HUDEP-2 (cell line): ENCODE data around the gene DDR2.
A peak's percentile ranks its signal among the peaks of the same experiment; 100 is the strongest.

Source experiments
- DNase-seq, 76 experiments: peaks; one replicate each; lab custom pipeline; 2025; ENCODE audit not compliant: unreplicated experiment in 76 of 76; lab: John Stamatoyannopoulos, UW

The DDR2 gene

DNA sequence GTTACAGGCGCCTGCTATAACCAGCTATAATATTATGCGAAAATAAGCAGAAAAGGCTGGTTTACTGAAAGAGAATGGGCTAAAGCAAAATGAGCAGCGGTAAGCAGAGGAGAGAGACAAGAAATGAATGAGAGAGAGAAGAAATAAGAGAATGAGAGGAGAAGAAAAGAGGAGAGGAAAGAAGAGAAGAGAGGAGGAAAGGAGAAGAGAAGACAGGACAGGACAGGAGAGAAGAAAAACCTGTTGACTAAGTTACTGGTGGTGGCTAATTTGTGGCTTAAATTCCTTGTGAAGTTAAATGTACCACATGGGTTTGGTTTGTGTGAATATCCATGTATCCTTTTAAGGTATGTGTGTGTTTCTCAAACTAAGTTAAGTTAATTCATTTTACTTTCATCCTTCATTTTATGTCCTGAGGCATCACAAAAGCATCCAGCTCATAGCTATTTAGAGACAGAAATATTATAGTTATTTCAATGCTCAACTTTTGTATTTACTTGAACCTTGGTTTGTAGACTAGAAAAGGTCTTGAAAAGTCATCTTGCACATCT lies 3.1 kb upstream of the DDR2 start:
- DNase-seq, result no peak

DNA sequence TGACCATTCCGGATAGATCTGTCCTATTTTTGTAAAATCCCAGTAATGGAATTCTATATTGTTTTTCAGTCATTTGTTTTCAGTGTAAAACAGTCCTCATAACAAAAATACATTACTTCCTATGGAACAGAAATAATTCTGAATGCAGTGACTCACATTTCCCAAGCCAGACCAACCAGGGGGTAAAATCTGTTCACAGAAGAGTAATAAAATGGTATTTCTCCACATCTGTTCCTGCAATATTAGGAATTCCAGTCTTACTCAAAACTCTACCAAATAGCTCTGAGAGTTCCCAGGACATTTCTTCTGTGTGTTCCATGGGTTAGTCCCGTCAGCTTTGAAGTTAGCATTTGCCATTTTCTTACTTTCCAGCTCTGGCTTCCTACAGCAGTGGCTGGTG lies 2.6 kb upstream of the DDR2 start:
- no peak for DNase-seq

DNA sequence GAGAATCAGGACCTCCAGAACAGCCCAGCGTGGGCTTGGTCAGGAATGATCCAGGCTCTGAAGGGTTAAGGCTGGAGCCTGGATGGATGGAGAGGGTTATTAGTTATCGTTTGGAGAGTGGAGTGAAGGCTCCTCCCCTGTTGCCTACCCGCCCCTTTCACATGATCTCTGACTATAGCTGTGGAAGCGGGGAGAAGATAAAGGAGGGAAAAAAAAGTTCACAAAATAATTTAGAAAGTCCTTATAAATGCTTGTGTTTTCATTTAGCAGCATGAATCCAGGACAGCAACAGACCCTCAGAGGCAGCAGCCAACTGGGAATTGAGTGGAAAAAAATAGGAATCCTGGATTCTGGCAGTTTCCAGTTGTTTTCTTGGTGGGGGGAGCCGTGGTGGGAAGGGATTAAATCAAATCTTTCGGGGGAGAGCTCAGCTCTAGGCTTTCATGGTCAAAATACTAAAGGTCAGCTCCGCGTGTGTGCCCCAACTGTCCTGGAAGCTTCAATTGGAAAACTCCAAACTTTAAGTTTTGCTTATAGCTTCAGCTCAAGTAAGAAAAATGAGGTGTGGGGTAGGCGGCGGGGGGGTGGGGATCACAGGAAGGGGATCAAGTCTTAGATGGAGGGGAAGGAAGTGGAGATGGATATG lies 595 bp upstream of the DDR2 start:
- peak in 1 of 76 experiments; percentile 3 for DNase-seq

DNA sequence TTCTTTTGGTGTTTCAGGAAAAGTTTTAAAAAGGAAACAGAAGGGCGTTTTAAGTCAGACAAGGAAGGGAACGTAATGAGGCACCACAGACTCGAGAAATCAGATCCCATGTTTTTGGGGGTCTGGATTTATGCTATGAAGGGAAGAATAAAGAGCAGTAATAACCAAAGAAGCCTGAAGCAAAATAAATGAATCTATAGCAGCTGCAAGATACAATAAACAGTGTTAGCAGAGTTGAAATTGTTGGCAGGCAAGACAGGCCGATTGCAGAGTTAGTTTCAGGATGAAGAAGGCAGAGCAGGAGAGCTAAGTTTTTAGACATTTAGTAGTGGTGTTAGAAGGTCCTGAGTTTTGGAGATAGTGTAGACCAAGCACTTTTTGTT lies 425 bp downstream of the DDR2 start:
- DNase-seq, result no peak

DNA sequence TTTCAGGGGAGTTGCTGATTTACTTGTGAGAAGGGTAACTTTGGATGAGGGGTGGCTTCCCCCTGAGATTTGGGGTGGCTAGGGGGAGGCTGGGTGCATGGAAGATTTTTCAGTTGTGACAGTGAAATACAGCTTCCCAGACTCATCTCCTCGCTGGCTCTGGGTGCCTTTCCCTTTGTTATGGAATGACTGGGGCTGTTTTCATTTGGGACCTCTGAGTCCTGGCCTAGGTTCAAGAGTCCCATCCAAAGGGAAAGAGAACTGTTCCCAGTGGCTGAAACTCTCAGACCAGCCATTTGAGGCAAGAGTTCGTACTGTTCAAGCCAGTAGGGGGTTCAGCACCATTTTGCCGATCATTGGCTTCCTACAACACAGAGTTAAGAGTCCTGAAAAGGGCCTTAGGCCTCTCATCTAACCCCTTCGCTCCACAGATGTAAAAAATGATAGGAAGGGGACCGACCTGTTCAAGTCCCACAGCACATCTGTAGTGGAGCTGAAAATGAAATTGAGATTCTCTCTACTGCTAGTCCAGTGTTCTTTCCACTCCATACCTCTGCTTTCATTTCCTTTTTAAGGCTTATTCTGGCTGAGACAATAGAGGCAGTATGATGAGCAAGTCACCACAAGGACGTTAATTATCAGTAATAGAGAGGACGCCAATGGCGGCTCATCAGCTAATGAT lies 958 bp downstream of the DDR2 start:
- no peak for DNase-seq

DNA sequence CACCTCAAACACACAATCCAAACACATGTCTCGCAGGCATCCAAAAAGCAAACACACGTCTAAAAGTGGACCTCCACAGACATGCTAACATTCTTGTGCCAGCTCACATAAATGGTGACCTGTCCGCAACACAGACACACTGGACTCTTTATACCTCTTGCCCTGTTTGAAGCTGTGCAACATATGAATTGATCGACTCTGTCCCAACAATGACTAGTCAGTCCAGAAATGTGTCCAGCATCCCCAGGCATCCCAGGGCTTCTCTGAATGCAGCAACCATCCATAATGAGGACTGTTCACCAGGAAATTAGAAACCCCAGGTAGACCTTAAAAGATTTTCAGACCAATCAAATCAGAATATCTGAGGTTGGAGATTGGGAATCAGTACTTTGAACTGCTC lies 3.2 kb downstream of the DDR2 start:
- no peak for DNase-seq

DNA sequence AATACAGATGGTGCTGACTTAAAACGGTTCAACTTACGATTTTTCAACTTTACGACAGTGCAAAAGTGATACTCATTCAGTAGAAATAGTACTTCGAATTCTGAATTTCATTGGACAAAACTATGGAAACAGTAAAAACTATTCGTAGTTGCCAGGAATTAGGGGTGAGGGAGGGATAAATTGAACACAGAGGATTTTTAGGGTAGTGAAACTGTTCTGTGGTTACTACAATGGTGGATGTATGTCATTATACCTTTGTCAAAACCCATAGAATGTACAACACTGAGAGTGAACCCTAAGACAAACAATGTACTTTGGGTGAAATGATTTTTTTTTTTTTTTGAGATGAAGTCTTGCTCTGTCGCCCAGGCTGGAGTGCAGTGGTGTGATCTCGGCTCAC lies 7.5 kb downstream of the DDR2 start:
- DNase-seq, result no peak

DNA sequence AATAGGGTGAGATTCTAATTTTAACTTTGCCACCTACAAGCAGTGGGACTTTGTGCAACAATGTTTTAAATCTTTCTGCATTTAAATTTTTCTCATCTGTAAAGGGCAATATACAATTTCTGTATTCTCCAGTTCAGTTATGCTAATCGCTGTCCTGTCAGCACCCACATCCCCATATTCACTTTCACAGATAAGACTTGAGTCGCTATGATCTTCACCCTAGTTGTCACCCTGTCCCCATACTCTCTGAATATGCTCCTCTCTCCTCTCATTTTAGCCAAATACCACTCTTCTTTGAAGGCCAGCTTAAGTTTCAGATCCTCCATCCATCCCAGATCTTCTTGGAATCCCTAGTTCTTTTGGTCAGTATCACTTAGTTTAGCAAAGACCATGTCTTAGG lies 8.8 kb downstream of the DDR2 start:
- DNase-seq, result no peak

DNA sequence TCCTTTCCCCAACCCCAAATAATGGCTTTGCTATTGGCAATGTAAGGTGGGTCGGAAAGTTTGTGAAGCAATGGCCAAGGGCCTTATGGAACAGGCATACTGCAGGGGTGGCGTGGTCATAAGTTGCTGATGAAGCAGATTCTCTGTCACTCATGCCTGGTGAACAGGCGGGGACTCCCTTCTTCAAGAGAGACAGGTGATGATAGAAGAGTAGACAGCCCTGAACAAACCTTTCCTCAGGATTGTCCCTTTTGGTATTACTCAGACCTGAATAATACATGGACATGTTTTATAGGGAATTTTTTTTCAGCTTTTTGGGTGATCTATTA lies 12.7 kb downstream of the DDR2 start:
- no peak for DNase-seq

DNA sequence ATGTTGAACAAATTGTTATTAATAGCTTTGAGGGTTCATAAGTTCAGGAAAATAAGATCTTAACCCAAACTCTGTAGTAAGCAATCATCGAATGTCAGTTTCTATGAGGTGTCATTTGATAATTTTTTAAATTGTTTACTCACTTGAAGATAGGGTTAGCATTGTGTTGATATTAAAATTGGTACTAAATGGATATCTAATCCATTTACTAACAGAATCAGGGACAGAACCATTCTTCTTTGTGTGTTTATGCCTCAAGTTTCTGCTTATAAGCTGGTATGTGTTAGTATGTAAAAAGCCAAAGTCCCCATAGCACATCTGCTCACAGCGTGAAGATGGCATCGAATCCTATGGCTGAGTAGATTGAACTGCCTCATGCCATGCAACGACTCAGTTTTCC lies 13.4 kb downstream of the DDR2 start:
- no peak for DNase-seq

DNA sequence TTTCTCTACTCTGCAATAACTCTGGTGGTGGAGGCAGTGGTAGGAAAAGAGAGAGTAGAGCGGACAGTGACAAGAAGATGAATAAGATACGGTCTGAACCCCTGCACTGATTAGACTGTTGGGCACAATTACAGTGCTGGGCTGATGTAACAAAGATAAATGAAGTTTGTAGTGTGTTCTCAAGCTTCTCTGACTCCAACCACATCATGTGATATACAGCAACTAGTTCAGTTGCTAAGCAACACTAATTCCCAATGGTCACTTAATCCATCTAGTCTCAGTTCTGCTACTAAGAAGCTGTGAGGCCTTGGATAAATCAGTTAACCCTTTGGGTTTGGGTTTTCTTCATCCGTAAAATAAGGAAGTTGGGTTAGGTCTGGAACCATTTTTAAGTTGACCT lies 17.3 kb downstream of the DDR2 start:
- no peak for DNase-seq

DNA sequence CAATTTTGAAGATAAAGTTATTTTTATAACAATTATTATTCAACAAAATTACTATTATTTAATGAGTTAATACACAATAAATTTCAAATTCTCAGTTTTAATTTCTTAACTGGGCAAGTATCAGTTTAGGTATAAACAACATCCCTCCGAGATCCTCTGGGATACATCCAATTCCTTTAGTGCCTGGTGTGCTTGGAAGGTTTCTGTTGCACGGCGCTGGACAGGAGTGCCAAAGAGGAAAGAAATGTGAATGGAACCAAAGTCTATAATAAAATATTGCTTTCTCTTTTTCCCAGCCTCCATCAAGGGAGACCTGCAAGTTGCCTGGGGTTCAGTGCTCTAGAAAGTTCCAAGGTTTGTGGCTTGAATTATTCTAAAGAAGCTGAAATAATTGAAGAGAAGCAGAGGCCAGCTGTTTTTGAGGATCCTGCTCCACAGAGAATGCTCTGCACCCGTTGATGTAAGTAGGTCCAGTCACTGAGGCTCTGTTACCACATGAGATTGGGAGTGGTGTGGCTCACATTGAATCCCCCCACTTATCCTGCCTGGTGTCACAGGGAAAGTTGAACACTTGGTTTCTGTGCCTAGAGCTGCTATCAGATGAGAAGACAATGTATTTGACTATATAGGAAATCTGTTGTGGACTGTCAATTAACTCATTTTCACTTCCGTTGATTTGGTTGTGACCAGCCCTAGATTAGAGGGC lies 22.8 kb downstream of the DDR2 start:
- DNase-seq, result no peak

DNA sequence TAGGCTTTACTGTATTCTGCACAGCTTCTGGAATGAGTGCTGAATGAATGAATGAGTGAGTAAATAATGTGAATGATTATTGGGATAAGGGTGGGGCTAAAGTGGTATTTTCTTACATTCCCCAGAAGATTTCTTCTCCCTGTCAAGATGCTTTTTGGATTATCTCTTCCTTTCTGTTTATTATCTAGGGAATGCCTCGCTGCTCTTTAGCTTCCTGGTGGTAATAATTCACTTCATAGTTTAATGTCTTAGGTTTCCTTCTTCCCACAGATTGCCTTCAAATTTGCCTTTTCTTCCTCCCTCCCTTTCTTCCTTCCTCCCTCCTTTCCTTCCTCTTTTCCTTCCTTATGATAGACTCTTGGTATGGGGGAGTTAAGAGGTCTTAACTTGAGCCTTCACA lies 24.0 kb downstream of the DDR2 start:
- DNase-seq, result no peak

DNA sequence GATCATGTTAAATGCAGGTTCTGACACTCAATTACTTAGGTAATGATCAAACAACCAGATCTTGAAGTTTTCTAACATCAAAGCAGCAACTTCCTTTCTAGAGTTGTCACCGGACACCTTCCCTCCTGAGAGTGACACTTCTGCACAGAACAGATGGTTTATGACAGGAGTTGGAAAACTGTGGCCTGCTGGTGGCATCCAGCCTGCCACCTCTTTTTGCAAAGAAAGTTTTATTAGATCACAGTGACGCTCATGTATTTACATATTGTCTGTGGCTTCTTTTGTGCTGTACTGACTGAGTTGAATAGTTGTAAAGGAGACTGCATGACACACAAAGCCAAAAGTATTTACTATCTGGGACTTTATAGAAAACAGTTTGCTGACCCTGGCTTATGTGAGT lies 28.3 kb downstream of the DDR2 start:
- DNase-seq, result no peak

DNA sequence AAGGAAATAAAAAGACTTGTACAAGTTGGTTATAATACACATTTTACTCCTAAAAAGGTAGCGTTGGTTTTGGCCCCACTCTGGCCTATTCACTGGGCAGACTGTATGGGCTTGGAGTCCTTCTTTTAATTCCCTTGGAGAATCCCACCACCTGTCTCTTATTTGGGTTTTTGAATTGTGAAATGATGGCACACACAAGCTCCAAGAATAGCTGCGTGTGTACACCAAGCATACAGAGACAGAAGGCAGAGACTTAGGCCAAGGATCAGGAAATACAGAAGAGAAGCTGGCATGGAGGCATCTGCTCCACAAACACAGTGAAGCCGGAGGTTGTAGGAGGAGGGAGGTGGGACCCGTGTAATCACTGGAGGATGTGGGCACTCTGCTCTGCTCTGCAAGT lies 29.1 kb downstream of the DDR2 start:
- no peak for DNase-seq

DNA sequence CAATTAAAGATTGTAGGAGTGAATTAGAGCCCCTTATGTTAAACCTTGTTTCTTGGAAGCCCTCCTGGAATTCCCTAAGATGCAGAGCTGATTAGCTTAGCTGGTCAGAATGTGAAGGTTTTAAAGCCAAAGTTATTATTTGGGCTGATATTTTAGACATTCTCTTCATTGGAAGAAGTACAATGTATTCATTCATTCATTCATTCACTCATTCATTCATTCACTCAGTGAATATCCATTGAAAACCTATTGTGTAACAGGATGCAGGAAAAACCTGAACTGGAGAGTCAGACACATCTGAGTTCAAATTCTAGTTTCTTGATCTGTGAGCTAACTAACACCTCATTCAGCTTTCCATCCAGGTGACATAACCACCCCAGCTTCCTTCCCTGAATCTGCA lies 29.7 kb downstream of the DDR2 start:
- DNase-seq, result no peak

DNA sequence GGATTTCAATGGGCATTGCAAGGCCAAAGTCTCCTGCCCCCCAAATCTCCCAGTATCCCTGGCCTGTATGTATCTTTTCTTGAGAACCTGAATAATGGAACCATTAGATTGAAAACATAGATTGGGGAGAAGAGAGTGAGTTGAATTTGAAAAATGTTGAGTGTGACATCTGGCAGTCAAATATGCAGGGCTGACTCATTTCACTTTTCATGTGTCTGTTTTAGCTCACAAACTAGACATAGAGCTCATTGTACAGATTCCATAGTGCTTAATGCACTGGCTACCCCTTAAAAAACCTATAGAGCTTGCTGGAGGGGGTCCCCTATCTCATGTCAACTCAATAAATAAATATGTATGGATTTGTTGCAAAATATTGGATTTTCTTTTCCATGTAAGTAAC lies 30.8 kb downstream of the DDR2 start:
- no peak for DNase-seq

DNA sequence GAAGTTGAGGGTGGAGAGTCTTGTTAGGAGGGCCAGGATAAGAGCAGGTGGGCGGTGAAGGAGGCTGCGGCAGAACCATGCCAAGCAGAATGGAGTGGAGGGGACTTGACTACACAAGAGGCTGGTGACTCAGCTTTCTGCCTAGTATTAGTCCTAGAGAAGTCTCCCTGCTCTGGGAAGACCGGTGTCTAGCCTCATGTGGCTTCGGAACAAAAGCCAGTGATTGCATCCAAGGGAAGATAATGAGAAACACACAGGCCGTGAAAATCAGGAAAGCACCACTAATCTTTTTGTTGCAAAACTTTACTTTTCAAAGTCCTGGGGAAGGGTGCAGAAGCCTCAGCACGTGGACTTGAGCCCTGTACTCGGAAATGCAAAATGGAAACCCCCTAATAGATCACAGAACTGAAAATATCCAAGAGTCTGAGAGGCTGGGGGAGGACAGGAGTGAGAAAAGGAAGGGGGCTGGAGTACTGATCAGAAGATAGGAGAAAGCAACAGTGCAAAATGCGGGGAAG lies 31.4 kb downstream of the DDR2 start:
- no peak for DNase-seq

DNA sequence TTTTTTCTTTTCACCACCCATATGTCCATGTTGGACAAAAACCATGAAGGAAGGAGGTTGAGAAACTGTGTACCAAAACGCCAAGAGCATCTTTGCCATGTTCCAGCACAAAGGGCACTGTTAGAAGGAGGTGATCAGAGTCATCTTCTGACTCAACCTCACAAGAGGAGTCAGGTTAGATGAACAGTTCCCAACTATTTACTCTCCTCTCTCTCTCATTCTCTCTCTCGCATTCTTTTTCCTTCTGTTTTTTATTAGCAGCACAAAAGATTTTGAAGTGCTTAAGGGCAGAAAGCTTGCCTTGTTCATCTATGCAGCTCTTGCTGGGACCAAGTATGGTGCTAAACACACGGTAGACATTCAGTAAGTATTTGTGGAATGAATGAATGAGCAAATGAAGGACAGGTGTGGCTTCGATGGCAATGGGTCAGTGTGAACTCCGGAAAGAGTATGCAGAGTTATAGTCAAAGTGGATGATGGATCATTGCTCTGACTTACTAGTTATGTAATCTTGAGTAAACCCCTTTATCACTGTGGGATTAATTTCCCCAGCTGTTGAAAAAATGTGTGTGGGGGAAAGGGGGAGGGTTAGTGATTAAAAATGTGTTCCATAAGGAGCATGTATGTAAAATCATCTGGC lies 33.9 kb downstream of the DDR2 start:
- no peak for DNase-seq

DNA sequence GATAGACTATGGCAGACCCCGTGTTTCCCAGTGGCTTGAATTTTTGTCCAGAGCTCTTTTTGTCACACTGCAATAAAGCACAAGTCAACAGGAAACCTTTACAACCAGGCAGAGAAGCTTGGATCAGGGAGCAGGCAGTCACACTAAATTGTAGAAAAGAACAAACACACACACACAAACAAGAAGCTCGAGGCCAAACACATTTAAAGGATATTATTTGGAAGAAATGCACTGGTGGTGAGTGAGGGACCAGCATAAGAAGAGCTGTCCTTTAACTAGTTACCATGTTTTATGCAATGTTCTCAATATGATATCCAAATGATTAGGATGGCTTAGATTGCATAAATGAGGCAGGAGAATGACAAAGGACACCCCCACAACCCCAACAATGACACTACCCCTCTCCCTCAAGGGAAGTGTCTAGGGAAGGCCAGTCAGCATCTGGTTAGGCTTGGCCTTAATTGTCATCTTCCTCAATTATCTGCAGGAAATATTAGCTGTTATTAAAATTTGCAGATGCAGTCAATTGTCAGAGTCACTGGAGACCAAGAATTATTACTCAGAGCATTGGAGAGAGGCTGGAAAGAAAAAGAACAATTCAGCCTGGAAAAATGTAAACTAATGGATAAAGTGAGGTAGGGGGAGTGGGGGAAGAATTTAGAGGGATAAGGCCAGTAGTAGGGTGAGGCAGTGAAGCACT lies 35.3 kb downstream of the DDR2 start:
- DNase-seq, result no peak
